Stimulated activated CD8-positive, alpha-beta memory T cell treated with anti-CD3 and anti-CD28 coated beads, Interleukin-4, amount 100 ng/mL, for 24 hours (primary cell): ENCODE measurements around the gene PSMB5.

ENCODE experiments used
- DNase-seq: peaks from one replicate; pipeline ENCODE4 v3.0.0-alpha.2; 2020; ENCODE audit warnings: low read depth

The PSMB5 gene

DNA sequence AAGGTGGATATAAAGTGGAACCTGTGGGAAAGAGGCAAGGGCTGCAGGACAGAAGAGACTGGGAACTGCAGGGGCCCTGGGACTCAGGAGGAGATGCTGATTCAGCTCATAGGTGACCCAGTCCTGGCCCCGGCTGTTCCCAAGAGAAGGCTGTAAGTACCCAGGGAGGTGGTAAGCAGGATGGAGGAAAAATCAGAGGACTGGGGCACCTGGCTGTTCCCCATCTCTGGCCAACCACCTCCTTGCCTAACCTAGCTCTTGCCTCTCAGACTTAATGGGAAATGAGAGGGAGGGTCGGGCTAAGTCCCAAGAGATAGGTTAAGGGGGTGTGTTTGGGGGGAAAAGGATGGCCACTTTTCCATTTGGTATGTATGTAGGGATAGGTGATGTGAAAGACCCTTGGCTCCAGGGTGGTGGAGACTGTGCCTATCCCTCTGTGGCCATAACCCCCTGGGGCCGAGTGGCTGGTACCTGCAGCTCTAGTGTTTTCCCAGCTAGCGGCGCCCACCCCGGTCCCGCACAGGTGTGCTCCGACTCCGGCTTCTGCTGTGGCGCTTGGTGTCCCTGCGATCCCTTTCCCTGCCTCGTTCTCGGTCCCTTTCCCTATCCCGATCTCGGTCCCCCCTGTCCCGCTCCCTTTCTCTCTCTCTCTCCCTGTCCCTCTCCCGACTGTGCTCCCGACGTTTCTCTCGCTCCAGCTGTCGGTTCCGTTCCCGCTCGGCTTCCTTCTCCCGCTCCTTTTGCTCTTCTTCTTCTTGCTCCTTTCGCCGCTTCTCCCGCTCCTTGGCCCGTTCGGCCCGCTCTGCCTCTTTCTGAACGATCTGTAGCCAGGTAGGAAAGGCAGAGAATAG is 24.2 kb upstream of the PSMB5 start:
- DNase-seq, result no peak

DNA sequence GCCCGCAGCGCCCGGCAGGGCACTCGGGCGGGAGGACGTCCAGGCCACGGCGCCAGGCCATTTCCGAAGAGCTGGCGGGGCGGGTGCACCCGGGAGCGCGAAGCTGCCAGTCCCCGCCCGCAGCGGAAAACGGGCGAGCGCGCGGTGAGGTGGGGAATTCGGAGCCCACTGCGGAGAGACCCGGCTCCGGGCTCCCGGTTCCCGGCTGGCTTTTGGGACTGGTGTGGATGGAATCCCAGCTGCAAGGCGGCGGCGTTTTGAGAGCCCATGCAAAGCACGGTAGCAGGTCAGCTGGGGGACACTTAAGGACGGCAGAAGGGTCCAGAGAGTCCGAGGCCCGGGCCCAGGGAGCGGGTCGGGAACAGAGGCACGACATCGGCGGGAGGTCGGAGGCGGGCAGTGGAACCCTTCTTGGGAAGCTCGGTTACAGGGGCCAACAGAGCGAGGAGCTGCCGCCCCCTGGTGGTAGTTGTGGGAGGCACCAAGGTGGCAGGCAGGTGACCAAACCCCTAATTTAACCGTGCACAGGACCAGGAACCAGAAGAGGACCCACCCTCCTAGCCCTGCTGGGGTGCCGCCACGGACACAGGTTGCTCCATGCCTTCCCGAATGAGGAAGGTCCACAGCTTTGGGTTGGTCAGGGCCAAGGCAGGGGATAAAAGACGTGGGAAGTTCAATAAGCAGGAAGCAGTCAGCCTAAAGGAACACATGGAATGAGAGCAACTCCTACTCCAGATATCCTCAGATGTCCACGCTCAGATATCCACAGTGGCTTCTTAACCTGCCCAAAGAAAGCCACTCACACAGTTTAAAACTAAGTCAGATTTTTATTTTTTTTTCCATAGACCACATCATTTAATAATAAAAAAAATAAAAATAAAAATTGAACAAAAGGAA is 23.3 kb upstream of the PSMB5 start:
- peak; percentile 82 for DNase-seq

DNA sequence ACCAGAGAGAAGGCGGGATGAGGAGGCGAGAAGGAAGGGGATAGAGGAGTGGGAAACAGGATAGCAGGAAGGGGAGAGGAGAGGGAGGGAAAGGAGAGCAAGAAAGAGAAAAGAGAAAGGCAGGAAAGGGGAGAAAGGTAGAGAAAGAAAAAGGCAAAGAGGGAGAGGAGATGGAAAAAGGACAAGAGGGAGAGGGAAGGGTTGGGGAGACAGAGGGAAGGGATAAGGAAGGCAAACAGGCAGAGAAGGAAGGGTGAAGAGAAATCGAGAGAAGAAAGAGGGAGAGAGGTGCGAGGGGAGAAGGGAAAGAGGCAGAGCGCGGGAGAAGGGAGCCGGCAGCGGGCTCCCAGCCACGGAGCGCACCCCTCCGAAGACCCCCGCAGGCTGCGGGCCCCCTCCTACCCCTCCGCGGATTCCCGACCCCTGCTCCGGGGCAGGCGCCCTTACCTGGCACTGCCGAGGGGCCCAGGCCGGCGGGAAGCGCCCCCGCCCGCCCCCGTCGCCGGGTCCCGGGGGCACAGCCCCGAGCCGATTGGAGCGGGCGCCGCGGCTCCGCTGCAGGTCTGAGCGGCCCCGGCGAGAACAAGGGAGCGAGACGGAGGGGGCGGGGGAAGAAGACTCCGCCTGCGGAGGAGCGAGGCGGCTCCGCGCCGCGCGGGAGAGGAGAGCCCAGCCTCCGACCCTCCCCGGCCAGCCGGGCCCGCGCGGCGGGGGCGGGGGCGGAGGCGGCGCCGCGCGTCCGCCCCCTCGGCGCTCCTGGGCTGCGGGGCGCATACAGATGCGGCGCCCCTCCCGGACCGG is 22.5 kb upstream of the PSMB5 start, which contains the start of gene CDH24:
CDH24 (minus strand) TSS at position 565 of the 801 bp plus-strand sequence. CDS start 1,787 bp downstream, outside the sequence.
- DNase-seq, result peak; percentile 48

DNA sequence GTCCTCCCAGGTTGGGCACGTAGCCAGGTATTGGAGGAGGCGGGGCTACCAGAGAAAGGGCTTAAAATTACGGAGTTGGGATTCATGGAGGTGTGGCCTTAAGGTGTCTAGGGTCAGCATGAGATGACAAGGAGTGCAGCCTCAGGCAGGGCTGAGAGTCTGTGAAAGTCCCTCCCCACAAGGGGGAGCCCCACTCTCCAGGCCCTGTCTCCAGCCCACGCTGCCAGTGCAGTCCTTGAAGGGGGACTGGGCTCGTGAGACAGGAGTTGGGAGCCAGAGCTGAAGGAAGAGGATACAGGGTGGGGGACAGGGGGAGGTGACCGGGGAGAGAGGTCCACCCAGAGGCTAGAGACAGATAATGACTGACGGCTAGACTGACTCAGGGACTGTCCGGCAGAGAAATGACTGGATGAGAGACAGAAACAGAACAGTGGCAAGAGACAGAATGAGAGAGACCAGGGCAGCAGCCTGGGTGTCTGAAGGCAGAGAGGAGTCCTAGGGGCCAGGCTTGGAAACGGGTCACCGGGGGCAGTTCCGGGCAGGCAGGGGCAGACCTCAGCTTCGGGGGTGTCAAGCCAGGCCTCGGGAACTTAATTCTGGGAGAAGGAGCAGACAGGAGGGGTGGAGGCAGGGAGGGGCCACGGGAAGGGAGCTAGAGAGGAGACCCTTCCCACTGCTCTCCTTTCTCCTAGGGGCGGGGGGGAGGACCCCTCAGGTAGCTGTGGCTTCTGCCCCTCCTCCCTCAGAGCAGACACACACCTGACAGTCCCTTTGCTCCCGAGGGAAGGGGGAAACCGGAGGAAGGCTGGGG is 21.6 kb upstream of the PSMB5 start:
- peak; percentile 39 for DNase-seq

DNA sequence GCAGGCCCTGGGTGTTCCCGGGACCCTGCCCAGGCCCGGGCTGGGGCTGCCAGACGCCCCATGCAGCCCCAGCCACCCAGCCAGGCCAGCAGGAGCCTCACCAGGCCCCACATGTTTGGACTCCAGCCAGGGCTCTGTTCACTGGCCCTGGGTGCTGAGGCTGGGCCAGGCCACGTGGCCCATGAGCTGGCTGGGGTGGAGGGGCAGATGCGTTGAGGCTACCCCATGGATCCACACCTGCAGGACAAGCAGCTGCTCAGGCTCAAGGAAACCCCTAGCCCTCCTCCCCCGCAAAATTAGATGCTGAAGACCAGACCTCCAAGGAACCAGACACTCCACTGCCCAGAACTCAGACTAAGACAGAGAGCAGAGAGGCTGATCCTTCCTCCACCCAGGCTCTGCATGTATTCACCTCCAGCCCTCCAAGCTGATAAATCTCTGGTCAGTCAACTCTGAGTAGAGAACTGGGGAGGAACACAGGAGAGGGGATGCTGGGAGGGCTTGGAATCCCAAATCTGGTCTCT is 21.0 kb upstream of the PSMB5 start:
- DNase-seq, result no peak

DNA sequence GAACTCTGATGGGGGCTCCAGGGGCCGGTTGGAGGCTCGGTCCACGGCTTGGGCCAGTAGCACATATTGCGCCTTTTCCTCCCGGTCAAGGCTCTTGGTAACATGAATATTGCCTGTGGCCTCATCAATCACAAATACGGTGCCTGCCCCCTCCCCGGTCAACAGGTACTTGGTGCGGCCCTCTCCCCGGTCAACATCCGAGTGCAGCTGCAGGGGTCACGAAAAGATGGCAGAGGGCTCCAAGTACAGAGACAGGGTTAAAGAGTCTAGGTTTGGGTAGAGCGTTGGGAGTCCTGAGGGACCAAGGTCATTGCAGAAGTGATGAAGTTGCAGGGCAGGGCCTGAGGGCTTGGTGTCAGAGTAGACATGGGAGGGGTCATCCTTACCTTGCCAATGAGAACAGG is 20.4 kb upstream of the PSMB5 start:
- no peak for DNase-seq

DNA sequence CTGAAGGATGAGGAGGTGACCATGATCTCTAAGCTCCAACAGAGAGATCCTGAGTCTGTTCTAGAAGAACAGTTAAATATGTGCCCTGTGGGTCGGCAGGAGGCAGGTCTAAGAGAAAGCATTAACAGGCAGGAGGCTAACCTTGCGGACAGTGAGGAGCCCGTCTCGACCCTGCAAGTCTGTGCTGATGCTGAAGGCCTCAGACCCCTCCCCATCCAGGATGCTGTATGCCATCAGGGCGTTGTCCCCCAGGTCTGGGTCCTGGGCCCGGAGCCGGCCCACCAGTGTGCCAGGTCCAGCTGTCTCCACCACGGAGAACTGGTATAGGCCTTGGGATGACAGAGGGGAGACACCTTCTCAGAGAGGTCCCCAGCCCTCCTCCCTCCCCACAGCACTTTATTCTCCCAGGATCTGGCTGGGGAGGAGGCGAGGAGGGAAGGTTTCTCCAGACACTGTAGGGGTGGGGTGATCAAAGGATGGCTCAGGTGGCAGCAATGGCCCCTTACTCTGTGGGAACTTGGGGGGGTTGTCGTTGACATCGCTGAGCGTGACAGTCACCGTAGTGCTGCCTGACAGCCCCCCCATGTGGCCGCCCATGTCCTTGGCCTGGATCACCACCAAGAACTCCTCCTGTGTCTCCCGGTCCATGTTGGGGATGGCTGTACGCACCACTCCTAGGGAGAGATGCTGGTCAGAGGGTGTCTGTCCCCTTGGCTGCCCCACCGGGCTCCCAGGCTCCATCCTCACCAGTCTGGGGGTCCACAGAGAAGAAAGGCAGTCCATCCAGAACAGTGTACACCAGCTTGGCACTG is 19.5 kb upstream of the PSMB5 start:
- no peak for DNase-seq

DNA sequence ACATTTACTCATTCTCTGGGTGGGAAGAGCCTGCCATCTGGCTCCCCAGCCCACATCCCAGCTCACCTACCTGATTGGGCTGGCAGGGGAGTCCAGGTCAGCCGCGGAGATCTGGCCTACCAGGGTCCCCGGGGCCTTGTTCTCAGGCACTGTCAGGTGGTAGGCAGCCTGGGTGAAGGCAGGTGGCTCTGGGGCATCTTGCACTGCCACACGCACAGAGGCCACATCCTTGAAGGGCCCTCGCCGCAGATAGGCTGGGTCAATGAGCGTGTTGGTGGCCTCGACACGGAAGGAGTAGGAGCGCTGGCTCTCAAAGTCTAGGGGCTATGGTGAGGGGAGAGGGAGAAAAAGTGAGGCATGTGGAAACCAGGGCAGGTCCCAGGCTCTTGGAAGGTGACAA is 18.7 kb upstream of the PSMB5 start:
- DNase-seq, result no peak

DNA sequence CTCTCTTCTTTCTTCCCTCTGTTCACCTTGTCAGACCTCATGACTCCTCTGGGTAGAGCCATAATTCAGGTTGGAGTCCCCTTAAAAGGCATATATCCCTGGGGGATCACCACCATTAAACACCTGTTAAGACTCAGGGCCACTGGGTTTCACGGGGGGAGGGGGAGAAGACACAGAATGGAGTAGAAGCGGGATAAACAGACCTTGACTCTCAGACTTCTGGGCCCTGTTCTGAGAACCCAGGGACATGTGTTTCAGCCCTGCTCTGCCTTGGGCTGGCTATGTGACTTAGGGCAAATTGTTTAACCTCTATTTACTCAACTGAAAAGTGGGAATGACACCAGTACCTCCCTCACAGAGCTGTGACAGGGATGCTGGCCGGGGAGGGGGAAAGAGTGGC is 18.0 kb upstream of the PSMB5 start:
- DNase-seq, result no peak

DNA sequence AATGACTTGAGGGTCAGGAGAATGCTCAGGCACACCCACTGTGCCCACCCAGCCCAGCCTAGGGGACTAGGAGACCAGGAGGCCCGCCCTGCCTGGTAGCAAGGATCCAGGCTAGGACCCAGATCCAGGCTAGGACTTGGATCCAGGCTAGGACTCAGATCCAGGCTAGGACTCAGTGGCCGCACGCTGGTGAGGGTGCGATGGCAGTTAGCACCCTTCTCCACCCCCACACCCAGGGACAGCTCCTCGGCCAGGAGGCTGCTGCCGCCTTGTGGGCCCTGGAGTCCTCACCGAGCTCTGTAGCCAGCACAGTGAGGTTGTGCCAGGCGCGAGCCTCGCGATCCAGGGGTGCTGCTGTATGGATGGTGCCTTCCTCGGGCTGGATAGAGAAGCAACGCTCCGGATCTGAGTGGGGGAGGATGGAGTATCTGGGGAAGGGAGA is 17.5 kb upstream of the PSMB5 start:
- no peak for DNase-seq

DNA sequence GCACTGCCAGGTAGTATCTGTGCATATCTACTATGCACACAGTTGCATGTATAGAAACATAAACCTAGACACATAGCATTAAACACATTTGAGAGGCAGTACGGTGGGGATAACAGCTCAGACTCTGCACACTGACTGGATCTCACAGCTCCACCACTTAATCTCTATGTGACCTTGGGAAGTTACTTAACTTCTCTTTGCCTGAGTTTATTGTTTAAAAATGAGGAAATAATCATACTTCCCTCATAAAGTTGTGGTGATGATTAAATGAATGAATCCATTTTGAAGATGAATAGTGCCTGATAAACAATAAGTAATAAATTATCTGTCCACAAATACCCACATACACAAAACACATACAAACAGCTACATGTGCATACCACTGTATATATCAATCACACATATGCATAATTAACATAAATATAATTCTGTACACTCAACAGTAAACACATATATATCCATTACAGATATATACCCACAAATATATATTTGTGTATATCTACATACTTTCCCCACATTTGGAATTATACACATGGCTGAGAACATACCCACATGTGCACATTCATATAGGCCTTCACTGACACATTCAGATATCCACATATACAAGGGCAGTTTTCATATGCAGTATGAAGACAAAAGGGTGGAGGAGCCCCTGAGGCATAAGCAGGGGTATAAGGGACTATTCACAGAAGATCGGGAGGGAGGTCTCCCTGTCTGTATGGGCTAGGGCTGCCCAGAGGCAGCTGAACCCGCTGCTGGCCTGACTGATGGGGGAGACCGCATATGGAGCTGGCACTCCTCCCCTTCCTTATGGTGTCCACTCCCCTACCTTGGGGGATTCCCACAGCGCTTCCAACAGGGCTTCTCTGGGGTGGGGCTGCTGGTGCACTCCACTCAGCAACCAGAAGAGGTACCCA is 16.7 kb upstream of the PSMB5 start:
- DNase-seq, result no peak

DNA sequence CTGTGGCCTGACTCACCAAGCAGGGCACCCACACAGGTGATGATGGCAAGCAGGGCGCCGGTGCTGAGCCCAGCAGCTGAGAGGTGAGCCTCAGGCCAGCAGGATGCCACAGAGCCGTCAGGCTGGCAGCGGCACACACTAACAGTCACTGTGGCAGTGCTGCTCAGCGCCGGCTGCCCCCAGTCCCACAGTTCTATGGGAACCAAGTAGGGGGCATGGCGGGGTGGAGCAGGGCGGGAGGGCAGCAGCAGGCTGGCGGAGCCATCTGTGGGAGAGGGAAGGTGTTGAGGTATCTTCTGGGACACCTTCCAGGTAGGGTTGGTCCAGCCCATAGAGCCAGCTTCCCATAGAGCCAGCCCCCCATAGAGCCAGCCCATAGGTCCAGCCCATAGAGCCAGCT is 14.3 kb upstream of the PSMB5 start:
- DNase-seq, result no peak

DNA sequence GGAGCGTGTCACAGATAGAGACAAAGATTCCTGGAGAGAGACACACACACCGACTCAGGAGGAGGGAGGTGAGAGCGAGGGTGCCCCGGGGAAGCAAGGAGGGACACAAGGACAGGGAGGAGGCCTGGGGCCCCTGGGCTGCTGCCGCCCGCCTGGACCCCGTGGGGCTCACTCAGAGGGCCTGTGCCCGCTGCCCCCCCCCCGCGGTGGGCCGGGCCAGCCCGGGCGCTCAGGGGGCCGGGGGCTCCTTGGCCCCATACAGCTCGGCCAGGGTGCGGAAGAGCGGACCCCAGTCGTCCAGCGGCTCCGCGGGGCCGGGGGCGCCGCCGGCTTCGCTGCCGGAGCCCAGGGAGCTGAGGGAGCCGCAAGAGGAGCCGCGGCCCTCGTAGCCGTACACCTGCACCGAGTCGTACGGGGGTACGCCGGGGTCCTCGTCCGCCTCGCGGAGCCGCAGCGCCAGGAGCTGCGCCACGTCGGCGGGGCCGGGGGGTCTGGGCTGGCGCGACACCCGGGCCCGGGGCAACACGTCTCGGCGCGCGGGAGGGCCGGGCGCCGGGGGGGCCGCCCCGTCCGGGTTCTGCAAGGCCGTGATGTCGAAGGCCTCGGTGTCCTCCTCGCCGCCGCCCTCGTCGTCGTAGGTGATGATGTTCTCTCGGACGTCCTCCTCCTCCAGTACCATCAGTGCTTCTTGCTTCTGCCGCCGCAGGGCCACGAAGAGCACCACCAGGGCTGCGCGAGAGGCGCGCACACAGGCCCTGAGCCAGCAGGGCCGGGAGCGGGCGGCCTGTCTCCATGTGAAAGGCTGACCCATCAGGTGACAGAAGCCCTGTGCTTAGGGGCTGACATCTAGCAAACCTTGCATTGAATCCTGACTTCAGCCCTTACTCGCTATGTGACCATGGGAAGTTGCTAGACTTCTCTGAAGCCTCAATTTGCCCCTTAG is 13.3 kb upstream of the PSMB5 start:
- no peak for DNase-seq

DNA sequence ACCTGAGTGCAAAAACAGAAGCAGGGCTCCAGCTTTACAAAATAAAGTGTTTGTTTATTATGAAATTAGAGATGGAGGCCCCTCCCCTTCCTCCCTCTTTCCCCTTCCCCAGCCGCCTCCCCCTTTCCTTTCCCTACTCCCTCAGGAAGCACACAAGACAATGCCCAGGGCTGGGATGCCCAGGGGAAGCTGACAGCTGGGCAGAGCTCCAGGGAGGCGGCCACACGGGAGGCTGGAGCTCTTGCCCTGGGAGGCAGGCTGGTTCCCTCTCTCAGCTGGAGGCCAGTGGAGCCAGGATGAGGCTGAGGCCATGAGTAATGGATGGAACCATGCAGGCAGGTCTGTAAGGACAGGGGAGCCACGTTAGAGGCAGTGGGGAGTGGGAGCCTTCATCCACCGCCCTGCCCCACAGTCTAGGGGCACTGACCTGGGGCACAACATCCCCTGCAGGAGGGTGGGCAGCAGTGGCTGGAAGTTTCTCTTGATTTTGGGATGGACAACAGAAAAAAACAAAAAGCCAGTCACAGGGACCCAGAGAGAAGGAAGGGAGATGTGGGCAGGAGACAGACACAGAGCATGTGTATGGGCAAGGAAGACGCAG is 12.4 kb upstream of the PSMB5 start:
- no peak for DNase-seq

DNA sequence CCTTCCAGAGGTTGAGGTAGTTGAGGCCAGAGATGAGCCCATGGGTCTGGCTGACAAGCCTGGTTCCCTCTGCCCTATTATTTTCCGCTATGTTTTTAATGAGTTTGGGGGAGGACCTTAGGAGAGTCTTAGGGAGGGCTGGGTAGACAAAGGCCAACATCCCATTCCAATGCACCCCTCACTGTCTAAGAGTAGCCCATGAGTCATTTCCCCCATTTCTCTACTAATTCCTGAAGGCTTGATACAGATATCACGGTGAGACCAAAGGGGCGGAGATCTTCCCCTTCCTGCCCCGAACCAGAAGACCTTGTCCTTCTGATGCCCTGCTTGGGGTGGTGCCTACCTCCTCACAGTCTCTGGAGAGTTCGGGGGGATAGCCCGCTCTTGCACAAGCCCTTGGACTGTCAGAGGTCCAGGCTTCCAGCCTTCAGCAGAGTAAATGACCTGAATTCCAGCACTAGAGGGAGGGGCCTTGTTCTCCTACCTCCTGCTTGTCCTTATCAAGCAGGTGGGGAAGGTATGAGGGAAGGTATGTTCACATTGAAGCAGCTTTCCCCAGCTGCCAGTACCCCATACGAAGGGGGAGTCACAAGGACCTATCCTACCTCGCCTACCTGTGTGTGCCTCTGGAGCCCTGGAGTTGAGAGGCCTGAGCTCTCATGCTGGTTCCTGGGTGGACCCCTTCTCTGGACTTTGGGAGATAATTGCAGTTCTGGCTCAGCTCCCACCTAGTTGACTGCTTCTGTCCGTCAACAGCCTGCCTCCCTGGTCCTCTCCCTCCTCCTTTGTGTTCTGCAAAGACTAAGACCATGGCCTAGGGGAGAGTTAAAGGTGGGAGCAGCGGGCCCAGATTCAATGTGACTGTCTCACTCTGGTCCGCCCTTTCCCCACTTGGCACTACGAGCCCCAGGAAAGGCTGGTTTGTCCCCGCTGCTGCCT is 11.0 kb upstream of the PSMB5 start:
- DNase-seq, result no peak

DNA sequence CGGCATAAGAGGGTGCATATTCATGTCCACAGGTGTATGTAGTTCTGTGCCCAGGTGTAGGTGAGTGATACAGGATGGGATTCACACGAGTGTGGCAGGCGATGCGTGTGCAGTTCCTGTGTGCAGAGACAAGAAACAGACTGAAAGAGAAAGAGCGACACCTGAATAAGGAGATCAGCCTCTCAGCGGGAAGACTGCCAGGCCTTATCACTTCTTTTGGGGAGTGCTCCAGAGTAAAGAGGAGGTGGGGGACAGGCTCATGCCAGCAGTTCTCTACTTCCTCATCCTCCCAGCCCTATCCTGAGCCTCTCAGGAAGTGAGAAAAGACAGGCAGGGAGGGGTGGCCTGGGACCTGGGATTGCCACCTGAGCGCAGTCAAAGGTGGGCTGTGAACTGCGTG is 10.1 kb upstream of the PSMB5 start:
- no peak for DNase-seq
